ENCODE data around the gene SLC39A7. TPM values are rescaled to one million over a fixed set of nuclear protein-coding genes. Genes with fewer than 3 reads are reported as not detected.
A peak's percentile ranks its signal among the peaks of the same experiment; 100 is the strongest.

Gene SLC39A7
- total RNA-seq, 1 experiment from 2014 or later: 130 TPM

- no peak for TF ChIP-seq CEBPB (IDR thresholded peaks at IDR 0.05; ENCODE audit: low read depth)
- no peak for TF ChIP-seq ZBTB33 (IDR thresholded peaks at IDR 0.05; ENCODE audit: extremely low read depth, insufficient replicate concordance, low read length)
- no peak for TF ChIP-seq RAD21 (IDR thresholded peaks at IDR 0.05; ENCODE audit: low read depth)
- no peak for TF ChIP-seq YY1 (IDR thresholded peaks at IDR 0.05; ENCODE audit: extremely low read depth, insufficient replicate concordance, low read depth, low read length)
- TF ChIP-seq SIN3A (IDR thresholded peaks at IDR 0.05; ENCODE audit: low read depth): no peak
- TF ChIP-seq ZNF274 (IDR thresholded peaks at IDR 0.05; ENCODE audit: low read depth, low read length): no peak
- TF ChIP-seq SRF (IDR thresholded peaks at IDR 0.05; ENCODE audit: low read depth): no peak
- TF ChIP-seq EGR1 (IDR thresholded peaks at IDR 0.05; ENCODE audit: low read depth): no peak
- TF ChIP-seq ATF3 (IDR thresholded peaks at IDR 0.05): no peak
- TF ChIP-seq FOSL1 (IDR thresholded peaks at IDR 0.05; ENCODE audit: low read depth): no peak
- no peak for TF ChIP-seq CBX3 (IDR thresholded peaks at IDR 0.05; ENCODE audit: low read depth)
- no peak for TF ChIP-seq POLR2A (IDR thresholded peaks at IDR 0.05; ENCODE audit: borderline replicate concordance, extremely low read depth, insufficient read depth, insufficient read length)
- TF ChIP-seq JUND (IDR thresholded peaks at IDR 0.05): no peak
- H3K9me3 ChIP-seq (ENCODE audit: control insufficient read depth in 1 of 2, insufficient read depth in 1 of 2, low read depth in 1 of 2, low read length in 2 of 2): no peaks in the 10 kb centered on the region
- intact Hi-C loops (cut with micrococcal nuclease): loop anchor here (10.0 kb wide), 1 partner anchor 213 kb away; the partner anchor contains the start of genes CUTA and PHF1
- no peak for DNase-seq (ENCODE audit: low read depth, low spot score)
- no peak overlapping the region for H2AFZ ChIP-seq (ENCODE audit: low read depth, low read length, poor library complexity, severe bottlenecking)
- H4K20me1 ChIP-seq (ENCODE audit: insufficient read depth): no peaks in the 10 kb centered on the region
- no peaks in the 10 kb centered on the region for H3K9me2 ChIP-seq (ENCODE audit: insufficient read depth)
- H3K79me2 ChIP-seq (ENCODE audit: insufficient read depth, low read length): peaks cover 64% of the 10 kb centered on the region
- peak overlapping the region; percentile 96 for H3K4me2 ChIP-seq (ENCODE audit: low read length)
- ChIA-PET RAD21 (ENCODE audit: low non-redundant PET in 1 of 2, low total read pairs in 2 of 2, uncharacterized antibody in 2 of 2, unreplicated experiment in 2 of 2) (no interaction called here), CTCF (no interaction called here), POLR2A (no interaction called here)
- peak overlapping the region; percentile 94 for H3K27ac ChIP-seq (ENCODE audit: low read depth, low read length)
- H3K36me3 ChIP-seq (ENCODE audit: control insufficient read depth in 1 of 2, insufficient read depth in 2 of 2, low read length in 2 of 2): peaks cover 14 to 30% of the 10 kb centered on the region in 2 experiments; a peak in 3 of 4 replicates
- BruUV-seq (replicated peaks): no TSS peak
- H3K4me3 ChIP-seq (replicated peaks in 1 of 2; ENCODE audit: low read depth in 1 of 2, low read length in 2 of 2): peak overlapping the region; percentile 63 to 69
- ATAC-seq: no peak
- no peaks in the 10 kb centered on the region for H3K27me3 ChIP-seq (ENCODE audit: insufficient read depth, low read length)
- H3K9ac ChIP-seq (ENCODE audit: low read length): peak overlapping the region; percentile 80
- peaks cover 50 to 74% of the 10 kb centered on the region in 2 experiments for H3K4me1 ChIP-seq (ENCODE audit: control insufficient read depth in 1 of 2, insufficient read depth in 2 of 2, low read length in 2 of 2)
These were observed 1.3 kb downstream of the SLC39A7 start for GRCh38 chr6:33201935-33202334.
